ENCODE measurements around the gene ISL2. TPM values are rescaled to one million over a fixed set of nuclear protein-coding genes. Genes with fewer than 3 reads are reported as not detected.
"Not testable (repeated sequence)": the region's sequence is repeated elsewhere in the genome, so short reads cannot be mapped to it uniquely, and the experiment has no call there.

The ISL2 gene
- total and polyA plus RNA-seq, 2 of the 4 experiments (the other 2 are of a cell fraction): 1.3 to 3.6 TPM

GRCh38 chr15:76294463-76294862, 42.1 kb upstream of the ISL2 start:
- DNase-seq; H3K18ac ChIP-seq (ENCODE audit: low read depth, low read length); H2AK9ac ChIP-seq (replicated peaks; ENCODE audit: low read depth, low read length, poor library complexity); H2BK20ac ChIP-seq (ENCODE audit: low read depth, low read length); H3K4me2 ChIP-seq (ENCODE audit: low read depth, low read length); H2BK15ac ChIP-seq (ENCODE audit: low read depth, low read length); H3K9me1 ChIP-seq (ENCODE audit: insufficient read depth, low read length); H3K27ac ChIP-seq (ENCODE audit: insufficient read depth, low read length); H3K4me1 ChIP-seq (ENCODE audit: control insufficient read depth, insufficient read depth, low read length); in situ Hi-C loops (cut with MboI; ENCODE audit: low sequenced_read_pairs); CTCF ChIA-PET; H3K9me3 ChIP-seq (ENCODE audit: control insufficient read depth, insufficient read depth, low read length); H2BK120ac ChIP-seq (ENCODE audit: low read depth, low read length); H3K9ac ChIP-seq (ENCODE audit: low read depth, low read length); H3K23ac ChIP-seq (ENCODE audit: low read depth, low read length); H2AK5ac ChIP-seq (ENCODE audit: low read depth, low read length); dilution Hi-C loops (cut with HindIII; ENCODE audit: low sequenced_read_pairs, unreplicated experiment); H3K4me3 ChIP-seq (ENCODE audit: insufficient read depth, low read depth, low read length); H3K4ac ChIP-seq (ENCODE audit: low read depth, low read length); POLR2A ChIA-PET (ENCODE audit: unreplicated experiment); H4K8ac ChIP-seq (ENCODE audit: low read depth in 2 of 2, low read length in 2 of 2); H2BK5ac ChIP-seq (ENCODE audit: low read depth, low read length, poor library complexity, severe bottlenecking); H3K36me3 ChIP-seq (ENCODE audit: control insufficient read depth, insufficient read depth, low read length); intact Hi-C loops (cut with micrococcal nuclease); ATAC-seq (ENCODE audit: low read depth); BruUV-seq (replicated peaks); H4K5ac ChIP-seq (ENCODE audit: low read depth, low read length); H2AFZ ChIP-seq (replicated peaks; ENCODE audit: low read length, poor library complexity); H4K91ac ChIP-seq (ENCODE audit: insufficient read depth, low read depth, low read length); H3K56ac ChIP-seq (ENCODE audit: extremely low read depth, insufficient read depth, low read length); H3K14ac ChIP-seq (replicated peaks; ENCODE audit: low read depth, low read length); H3K27me3 ChIP-seq (ENCODE audit: control insufficient read depth, insufficient read depth, low read length): not testable (repeated sequence)
- H4K20me1 ChIP-seq (ENCODE audit: insufficient read depth, low read length): peaks cover 34% of the 10 kb centered on the region
- WGBS, 2 experiments (ENCODE audit: extremely low coverage in 2 of 2, insufficient read length in 1 of 2): no CpG with 5 or more reads among the region's 1 CpG
- peaks cover 34 to 77% of the 10 kb centered on the region in 2 experiments for H3K79me1 ChIP-seq (ENCODE audit: low read depth in 1 of 2, low read length in 2 of 2)
